Activated CD8-positive, alpha-beta T cell treated with anti-CD3 and anti-CD28 coated beads for 36 hours (primary cell): Measurements from ENCODE around the gene WNT9B. TPM values are rescaled to one million over a fixed set of nuclear protein-coding genes. Genes with fewer than 3 reads are reported as not detected.

Experiments
- ATAC-seq: fragments of 200-7000 bp; cut with Tn5 transposase; one replicate; pipeline ENCODE4 v1.10.0; 2021; ENCODE audit warnings: mild to moderate bottlenecking, moderate library complexity
- CTCF ChIA-PET: fragments of 350-600 bp; sonication (Branson Sonifier 250); formaldehyde crosslinking; loops from one replicate; lab custom pipeline; 2021; ENCODE audit warnings: antibody characterized with exemption; lab: Charles Lee
- POLR2A ChIA-PET: fragments of 350-600 bp; sonication (Branson Sonifier 250); formaldehyde crosslinking; loops from one replicate; lab custom pipeline; 2021; ENCODE audit warnings: antibody characterized with exemption; lab: Charles Lee
- DNase-seq: peaks from one replicate; pipeline ENCODE4 v3.0.0-alpha.2; 2020
- H3K27ac Mint-ChIP-seq: one replicate; pipeline ENCODE4 v1.8.0; 2021; ENCODE audit warnings: mild to moderate bottlenecking, mixed read lengths
- H3K27me3 Mint-ChIP-seq: one replicate; pipeline ENCODE4 v1.8.0; 2021; ENCODE audit warnings: mixed read lengths
- H3K36me3 Mint-ChIP-seq: one replicate; pipeline ENCODE4 v1.8.0; 2021; ENCODE audit warnings: low read depth, mixed read lengths
- H3K4me1 Mint-ChIP-seq: one replicate; pipeline ENCODE4 v1.8.0; 2021; ENCODE audit warnings: low read depth, mixed read lengths
- H3K4me3 Mint-ChIP-seq: one replicate; pipeline ENCODE4 v1.8.0; 2021; ENCODE audit warnings: mild to moderate bottlenecking, moderate library complexity, mixed read lengths
- H3K9me3 Mint-ChIP-seq: one replicate; pipeline ENCODE4 v1.8.0; 2021; ENCODE audit warnings: mixed read lengths
- CTCF ChIP-seq: fragments of 200-600 bp; IDR thresholded peaks from one replicate; pipeline ENCODE4 v1.8.0; 2022; ENCODE audit warnings: antibody characterized with exemption, mild to moderate bottlenecking
- intact Hi-C: fragments of 100-400 bp; cut with micrococcal nuclease; formaldehyde crosslinking; loops from one replicate; pipeline ENCODE4 v1.10.0; 2022
- total RNA-seq, 2 experiments: library from RNA; stranded (reverse); gene quantifications; one replicate each; pipeline ENCODE4 v1.2.3, GENCODE V29; 2021

WNT9B gene
- total RNA-seq, 2 experiments from 2014 or later, result not detected

DNA sequence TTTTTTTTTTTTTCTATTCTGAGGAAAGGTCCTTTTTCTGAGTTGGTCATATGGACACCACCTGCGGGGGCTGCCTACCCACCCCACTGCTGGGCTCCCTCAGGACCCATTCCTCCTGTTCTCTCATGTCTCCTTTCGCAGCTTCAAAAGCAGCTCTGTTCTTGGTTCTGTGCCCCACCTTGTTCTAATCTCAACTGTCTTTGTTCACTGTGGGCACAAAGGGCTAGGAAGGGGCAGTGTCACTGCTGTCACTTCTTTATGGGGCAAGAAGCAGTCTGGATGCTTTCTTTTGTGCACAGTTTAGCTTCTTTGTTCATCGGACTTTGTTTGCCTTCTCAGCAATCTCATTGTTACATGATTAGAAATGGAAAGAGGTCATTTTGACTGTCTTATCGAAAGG lies 78.7 kb downstream of the WNT9B start:
- Mint-ChIP-seq H3K36me3 (peaks cover 34% of the 10 kb centered on the region), H3K27me3 (no peaks in the 10 kb centered on the region), H3K9me3 (no peaks in the 10 kb centered on the region), H3K4me1 (peaks cover 39% of the 10 kb centered on the region), H3K27ac (no peak overlapping the region), H3K4me3 (no peak overlapping the region)
- ATAC-seq (no peak), DNase-seq (no peak)
- intact Hi-C loops, result no loop called here
- CTCF ChIA-PET, result interaction anchor here (1.0 to 2.5 kb wide), 2 partner anchors 11 to 13 kb away, joined by 4 to 12 read pairs; no protein-coding TSS in a partner anchor
- TF ChIP-seq CTCF, result no peak
- POLR2A ChIA-PET, result no interaction called here

DNA sequence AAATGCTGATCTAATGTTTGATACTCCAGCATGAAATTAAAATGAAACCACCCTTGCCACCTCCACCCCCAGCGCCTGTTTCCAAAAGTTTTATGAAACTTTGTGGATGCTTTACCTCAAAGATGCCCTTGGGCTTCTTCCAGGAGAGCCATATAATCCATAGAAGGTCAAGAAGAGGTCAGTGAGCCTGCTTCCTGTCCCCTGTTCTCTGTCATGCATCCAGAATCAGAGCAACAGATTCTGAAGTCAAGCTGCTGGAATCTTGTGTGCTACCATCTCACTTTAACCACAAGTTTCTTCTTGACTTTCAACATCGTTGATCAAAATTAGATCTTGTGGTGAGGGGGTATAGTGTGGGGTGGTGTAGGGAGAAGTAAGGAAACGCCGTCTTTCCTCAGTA lies 80.2 kb downstream of the WNT9B start:
- Mint-ChIP-seq H3K4me1 (peaks cover 24% of the 10 kb centered on the region), H3K36me3 (peaks cover 37% of the 10 kb centered on the region), H3K4me3 (no peak overlapping the region), H3K27me3 (no peaks in the 10 kb centered on the region), H3K27ac (peak overlapping the region; percentile 18), H3K9me3 (no peaks in the 10 kb centered on the region)
- ChIA-PET POLR2A (no interaction called here), CTCF (interaction anchor here (2.5 kb wide), 1 partner anchor 12 kb away, joined by 12 read pairs; no protein-coding TSS in a partner anchor)
- ATAC-seq (no peak), DNase-seq (no peak)
- TF ChIP-seq CTCF, result no peak
- intact Hi-C loops, result no loop called here

DNA sequence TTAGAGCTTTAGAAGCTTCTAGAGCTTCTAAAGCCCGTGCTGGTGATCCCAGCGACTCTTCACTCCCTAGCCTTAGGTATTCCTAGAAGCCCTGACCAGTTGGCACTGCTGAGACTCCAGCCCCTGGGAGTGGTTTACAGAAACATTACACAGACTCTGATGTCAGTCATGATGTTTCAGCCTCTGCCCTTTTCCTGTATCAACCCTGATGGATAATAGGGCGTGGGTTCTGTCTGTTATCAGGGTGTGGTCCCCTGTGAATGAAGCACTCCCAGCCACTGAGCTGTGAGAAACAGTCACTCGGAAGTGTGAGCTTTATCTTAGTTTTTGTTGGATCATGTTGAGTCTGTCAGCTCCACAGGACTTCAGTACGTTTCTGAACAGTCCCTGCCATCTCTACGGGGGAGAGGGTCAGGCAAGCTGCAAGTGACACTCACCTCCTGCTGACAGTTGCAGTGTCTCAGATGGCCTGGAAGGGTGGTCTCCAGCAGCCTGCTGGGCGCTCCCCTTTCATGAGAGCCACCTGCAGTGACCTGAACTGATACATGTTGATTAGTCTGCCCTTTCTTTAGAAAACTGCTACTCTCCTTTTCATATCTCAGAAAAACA lies 84.4 kb downstream of the WNT9B start:
- intact Hi-C loops, result no loop called here
- no peak for ATAC-seq
- DNase-seq, result no peak
- Mint-ChIP-seq H3K27ac (peak overlapping the region; percentile 6), H3K27me3 (no peaks in the 10 kb centered on the region), H3K4me3 (no peak overlapping the region), H3K9me3 (no peaks in the 10 kb centered on the region), H3K36me3 (peaks cover 46% of the 10 kb centered on the region), H3K4me1 (no peaks in the 10 kb centered on the region)
- ChIA-PET CTCF (no interaction called here), POLR2A (no interaction called here)
- no peak for TF ChIP-seq CTCF

Other genes with a start within 250 kb of the WNT9B start
- under 1 TPM in 1 of 2 experiments, not detected in 1; 0.09 TPM for gene WNT3, start 32.9 kb upstream of the WNT9B start, total RNA-seq
- gene GOSR2, start 71.6 kb downstream of the WNT9B start, total RNA-seq, result 10 to 100 TPM; 44.8 to 50.0 TPM
- not detected for gene RPRML, start 127.7 kb downstream of the WNT9B start, total RNA-seq